ENCODE data around the gene CFHR2. TPM values are rescaled to one million over a fixed set of nuclear protein-coding genes. Genes with fewer than 3 reads are reported as not detected.

The CFHR2 gene
- total RNA-seq, 1 donor from 2014 or later, result not detected

GRCh38 chr1:196993916-196994315, 50.4 kb downstream of the CFHR2 start:
- no peak for DNase-seq (ENCODE audit: low spot score)
- intact Hi-C loops (cut with DNase I), result no loop called here

- no peak for DNase-seq (ENCODE audit: low spot score)
- intact Hi-C loops (cut with DNase I), result no loop called here
Measured at GRCh38 chr1:196997423-196997822, 53.9 kb downstream of the CFHR2 start.

GRCh38 chr1:197001828-197002227, 58.3 kb downstream of the CFHR2 start:
- DNase-seq (ENCODE audit: low spot score), result no peak
- intact Hi-C loops (cut with DNase I), result no loop called here

GRCh38 chr1:197003132-197003531, 59.6 kb downstream of the CFHR2 start:
- no peak for DNase-seq (ENCODE audit: low spot score)

GRCh38 chr1:197008861-197009260, 65.3 kb downstream of the CFHR2 start:
- no peak for DNase-seq (ENCODE audit: low spot score)
- intact Hi-C loops (cut with DNase I), result no loop called here

More at GRCh38 chr1:197003132-197003531, 59.6 kb downstream of the CFHR2 start:
- intact Hi-C loops (cut with DNase I), result no loop called here

Other genes with a start within 250 kb of the CFHR2 start
- not detected for gene CFHR3, start 168.9 kb upstream of the CFHR2 start, total RNA-seq
- gene CFHR1, start 124.0 kb upstream of the CFHR2 start, total RNA-seq, result not detected
- not detected for gene CFHR4, start 55.7 kb upstream of the CFHR2 start, total RNA-seq
- gene CFHR5, start 33.8 kb downstream of the CFHR2 start, total RNA-seq, result not detected
- gene F13B, start 123.5 kb downstream of the CFHR2 start, total RNA-seq, result not detected
- 0.57 TPM for gene ASPM, start 202.9 kb downstream of the CFHR2 start, total RNA-seq

Measured in cardiac septum (tissue), 1 donor.